Measurements from ENCODE around the gene SLC7A14.

The SLC7A14 gene

DNA sequence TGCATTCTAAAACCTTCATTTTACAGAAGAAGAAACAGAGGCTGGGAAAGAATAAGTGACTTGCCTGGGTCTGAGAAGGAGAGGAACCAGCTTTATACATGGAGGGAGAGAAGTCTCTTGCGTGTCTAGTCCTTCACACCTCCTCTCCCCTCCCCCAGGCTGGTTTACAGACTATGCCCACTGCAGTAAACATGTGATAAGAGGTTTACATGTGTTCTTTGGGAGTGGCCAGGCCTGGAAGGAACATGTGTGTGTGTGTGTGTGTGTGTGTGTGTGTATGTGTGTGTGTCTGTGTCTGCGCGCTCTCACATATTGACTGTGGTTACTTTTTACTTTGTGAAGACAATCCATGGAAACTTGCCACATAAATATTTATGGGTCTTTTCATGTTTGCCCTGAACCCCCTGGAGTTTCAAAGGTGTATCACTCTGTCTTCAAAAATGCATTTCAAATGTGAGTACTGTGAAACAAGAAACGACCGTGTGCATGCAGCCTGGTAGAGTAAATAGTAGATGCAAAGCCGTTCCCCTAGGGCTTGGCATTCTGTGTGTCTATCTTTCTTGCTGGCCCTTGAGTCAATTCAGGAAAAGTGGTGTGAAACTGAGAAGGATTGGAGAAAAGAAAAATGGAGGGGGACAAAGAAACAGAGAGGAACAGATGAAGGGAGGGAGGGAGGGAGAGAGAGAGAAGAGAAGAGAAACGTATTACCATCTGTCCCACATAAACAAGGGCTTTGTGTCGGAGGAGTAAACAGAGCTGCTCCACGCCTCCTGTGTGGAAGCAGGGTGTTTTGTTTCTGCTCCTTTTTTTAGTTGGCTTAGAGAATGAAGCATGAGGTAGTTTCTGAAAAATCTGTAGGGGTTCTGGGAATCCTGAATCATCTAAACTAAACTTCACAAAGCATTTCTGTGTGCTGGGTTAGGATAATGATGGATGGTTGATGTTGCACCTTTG lies 115.5 kb downstream of the SLC7A14 start:
- no peak for DNase-seq (ENCODE audit: low read depth in 2 of 2)

GRCh38 chr3:170469151-170470062 lies 116.5 kb downstream of the SLC7A14 start:
- no peak for DNase-seq (ENCODE audit: low read depth in 2 of 2)

GRCh38 chr3:170467571-170468147 lies 118.2 kb downstream of the SLC7A14 start:
- no peak for DNase-seq (ENCODE audit: low read depth in 2 of 2)

- no peak for DNase-seq (ENCODE audit: low read depth in 2 of 2)
These were observed 118.9 kb downstream of the SLC7A14 start for GRCh38 chr3:170467007-170467406.

GRCh38 chr3:170465955-170466354 lies 119.9 kb downstream of the SLC7A14 start:
- no peak for DNase-seq (ENCODE audit: low read depth in 2 of 2)

- DNase-seq (ENCODE audit: low read depth in 2 of 2), result no peak
These were observed 122.9 kb downstream of the SLC7A14 start for GRCh38 chr3:170463011-170463410.

DNA sequence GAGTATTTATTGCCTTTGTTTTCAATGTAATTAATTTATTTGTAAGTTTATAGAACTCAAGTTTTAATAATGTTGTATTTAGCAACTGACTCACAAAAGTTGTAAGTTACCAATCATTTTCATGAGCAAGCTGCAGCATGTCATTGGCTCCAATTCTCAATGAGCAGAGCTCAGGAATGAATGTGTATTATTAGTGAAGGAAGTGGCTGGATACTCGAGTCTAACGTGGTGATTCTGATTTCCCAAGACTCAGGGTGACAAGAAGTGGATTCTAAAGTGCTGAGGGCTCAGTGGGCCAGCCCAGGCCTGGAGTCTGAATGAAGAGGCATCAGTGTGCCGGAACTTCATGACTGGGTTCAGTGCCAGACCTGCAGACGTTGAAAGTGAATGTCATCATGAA lies 127.6 kb downstream of the SLC7A14 start:
- DNase-seq (ENCODE audit: low read depth in 2 of 2), result no peak

GRCh38 chr3:170454509-170454908 lies 131.4 kb downstream of the SLC7A14 start:
- no peak for DNase-seq (ENCODE audit: low read depth in 2 of 2)

DNA sequence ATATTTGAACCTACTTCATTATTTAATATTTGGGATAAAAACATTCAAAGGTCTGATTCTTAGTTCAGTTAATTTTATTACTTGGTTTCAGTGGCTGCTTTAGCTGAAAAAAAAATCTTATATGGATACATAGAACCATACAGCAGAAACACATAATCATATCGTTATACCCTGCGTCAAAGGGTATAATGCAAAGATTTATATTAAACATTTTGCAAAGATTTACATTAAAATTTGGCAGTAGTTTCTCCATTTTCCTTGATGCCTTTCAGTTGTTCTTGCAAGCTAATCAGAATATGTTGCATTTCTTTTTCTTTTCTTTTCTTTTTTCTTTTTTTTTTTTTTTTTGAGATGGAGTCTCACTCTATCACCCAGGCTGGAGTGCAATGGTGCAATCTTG lies 135.8 kb downstream of the SLC7A14 start:
- DNase-seq (ENCODE audit: low read depth in 2 of 2), result no peak

GRCh38 chr3:170448584-170448983 lies 137.3 kb downstream of the SLC7A14 start:
- no peak for DNase-seq (ENCODE audit: low read depth in 2 of 2)

- no peak for DNase-seq (ENCODE audit: low read depth in 2 of 2)
These were observed 142.4 kb downstream of the SLC7A14 start for GRCh38 chr3:170443457-170443856.

DNA sequence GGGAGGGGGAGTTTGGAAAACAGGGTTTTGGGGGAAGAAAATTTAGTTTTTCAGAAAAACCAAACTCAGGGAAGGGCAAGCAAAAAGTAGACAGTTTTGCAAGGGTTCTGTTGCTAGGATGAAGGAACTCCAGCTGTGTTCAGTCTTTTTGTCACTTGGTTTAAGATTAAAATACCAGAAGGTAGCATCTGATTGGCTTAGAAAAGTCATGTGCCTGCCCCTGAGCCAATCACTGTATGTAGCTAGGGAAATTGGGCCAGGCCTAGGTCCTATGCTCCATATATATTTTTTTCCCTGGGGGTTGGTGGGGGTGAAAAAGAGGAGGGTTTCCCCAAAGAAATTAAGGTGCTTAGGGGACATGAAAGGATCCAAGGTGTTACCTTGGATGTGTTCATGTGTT lies 142.9 kb downstream of the SLC7A14 start:
- no peak for DNase-seq (ENCODE audit: low read depth in 2 of 2)

DNA sequence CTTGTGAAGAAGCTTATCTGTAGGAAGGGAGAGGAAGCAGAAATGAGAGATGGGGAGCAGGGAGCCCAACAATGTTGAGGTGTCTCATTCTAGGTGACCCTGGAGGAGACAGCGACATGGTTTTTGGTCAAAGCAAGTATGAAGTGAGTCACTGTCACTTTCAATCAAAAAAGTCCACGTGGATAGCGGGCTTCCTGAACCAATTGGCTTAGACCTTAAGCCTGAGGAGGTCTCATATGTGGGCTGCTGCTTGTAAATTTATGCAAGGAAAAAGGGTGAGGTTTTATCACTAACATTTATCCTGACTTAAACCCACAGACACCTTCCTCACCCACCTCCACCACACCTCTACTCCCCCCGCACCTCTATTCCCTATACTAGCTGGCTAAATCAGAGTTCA lies 144.5 kb downstream of the SLC7A14 start:
- DNase-seq (ENCODE audit: low read depth in 2 of 2), result no peak

GRCh38 chr3:170440344-170440743 lies 145.5 kb downstream of the SLC7A14 start:
- DNase-seq (ENCODE audit: low read depth in 2 of 2), result no peak

- DNase-seq (ENCODE audit: low read depth in 2 of 2), result no peak
These were observed 147.0 kb downstream of the SLC7A14 start for GRCh38 chr3:170438836-170439235.

DNA sequence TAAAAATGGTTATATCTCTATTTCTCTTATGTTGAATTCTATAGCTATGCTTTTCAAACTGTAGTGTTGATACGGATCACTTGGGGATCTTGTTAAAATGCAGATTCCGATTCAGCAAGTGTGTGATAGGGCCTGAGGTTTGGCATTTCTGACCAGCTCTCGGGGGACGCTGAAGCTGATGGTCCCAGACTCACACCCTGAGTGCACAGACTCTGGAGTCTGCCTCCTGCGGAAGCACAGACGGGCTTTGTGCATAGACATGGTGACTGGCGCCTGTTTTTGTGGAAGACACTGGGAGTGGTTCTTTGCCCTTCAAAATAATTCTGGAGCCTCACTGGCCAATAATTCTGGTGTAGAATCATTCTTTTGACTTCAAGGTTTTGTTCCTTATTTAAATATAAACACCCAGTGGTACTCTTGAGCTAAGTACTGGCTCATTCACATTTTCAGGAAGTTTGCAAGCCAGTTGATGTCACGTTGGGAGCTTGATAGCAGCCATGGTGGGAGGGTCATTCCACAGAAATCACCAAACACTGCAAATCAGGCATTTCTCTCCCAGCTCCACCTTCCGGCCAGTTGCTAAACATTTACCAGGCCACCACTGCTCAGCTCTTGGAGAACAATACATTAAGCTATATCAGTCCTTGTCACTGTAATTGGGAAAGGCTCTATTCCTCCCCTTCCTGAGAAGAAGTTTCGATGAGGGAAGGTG lies 148.0 kb downstream of the SLC7A14 start:
- no peak for DNase-seq (ENCODE audit: low read depth in 2 of 2)

GRCh38 chr3:170437176-170437575 lies 148.7 kb downstream of the SLC7A14 start:
- no peak for DNase-seq (ENCODE audit: low read depth in 2 of 2)

- DNase-seq (ENCODE audit: low read depth in 2 of 2), result no peak
These were observed 149.2 kb downstream of the SLC7A14 start for GRCh38 chr3:170436697-170437096.

GRCh38 chr3:170432416-170432815 lies 153.5 kb downstream of the SLC7A14 start:
- no peak for DNase-seq (ENCODE audit: low read depth in 2 of 2)

DNA sequence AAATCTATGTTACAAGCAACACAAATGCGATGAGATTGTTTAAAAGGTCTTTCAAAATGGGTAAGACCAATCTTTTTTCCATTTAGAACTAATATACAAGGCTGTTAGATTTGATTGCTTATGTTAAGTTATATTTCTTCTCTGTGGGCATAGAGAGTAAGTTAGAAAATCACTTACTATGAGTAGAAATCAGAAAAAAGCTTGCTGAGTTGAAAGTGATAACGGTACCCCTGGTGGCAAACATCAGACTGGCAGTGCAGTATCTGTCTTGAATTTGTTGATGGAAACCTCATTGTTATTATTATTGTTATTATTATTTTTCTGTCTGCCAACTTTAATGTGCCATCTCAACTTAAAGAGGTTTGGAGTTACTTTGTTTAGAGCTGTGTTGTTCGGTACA lies 154.8 kb downstream of the SLC7A14 start:
- no peak for DNase-seq (ENCODE audit: low read depth in 2 of 2)

DNA sequence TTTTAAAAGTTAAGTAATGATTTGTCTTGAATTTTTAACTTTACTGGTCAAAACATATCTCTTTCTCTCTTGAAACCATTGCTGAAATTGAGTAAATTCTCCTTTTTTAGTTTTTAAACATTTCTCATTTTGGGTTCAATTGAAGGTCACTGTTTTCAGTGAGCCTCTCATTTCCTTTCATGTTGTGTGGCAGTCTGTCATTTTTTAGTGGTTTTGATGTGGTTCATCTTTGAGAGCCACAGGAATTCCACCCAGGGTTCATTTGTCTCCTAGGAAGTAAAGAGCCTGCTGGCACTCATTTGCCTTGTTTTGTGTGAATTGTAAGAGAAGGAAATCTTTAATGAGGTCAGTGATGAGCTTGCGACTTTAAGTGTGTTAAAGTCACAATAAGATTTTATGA lies 156.8 kb downstream of the SLC7A14 start:
- DNase-seq (ENCODE audit: low read depth in 2 of 2), result no peak

DNA sequence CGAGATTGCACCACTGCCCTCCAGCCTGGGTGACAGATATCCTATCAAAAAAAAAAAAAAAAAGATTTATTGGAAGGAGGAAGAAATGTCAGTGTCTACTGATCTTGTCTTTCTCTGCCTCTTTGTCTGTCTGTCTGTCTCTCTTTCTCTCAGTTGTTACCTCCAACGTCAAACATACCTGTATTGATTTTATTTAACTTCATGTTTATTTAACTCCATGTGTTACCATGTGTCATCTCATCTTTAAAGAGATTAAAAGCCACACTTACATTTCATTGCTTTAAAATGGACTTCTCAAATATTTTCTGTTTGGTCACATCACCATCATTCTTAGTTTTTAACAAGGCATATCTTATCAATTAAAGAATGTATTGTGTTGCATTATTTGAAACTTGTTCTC lies 157.8 kb downstream of the SLC7A14 start:
- DNase-seq (ENCODE audit: low read depth in 2 of 2), result no peak

Measured in activated CD8-positive, alpha-beta memory T cell treated with anti-CD3 and anti-CD28 coated beads for 4 hours (primary cell).